Measurements from ENCODE around the gene MAP3K6.

DNA sequence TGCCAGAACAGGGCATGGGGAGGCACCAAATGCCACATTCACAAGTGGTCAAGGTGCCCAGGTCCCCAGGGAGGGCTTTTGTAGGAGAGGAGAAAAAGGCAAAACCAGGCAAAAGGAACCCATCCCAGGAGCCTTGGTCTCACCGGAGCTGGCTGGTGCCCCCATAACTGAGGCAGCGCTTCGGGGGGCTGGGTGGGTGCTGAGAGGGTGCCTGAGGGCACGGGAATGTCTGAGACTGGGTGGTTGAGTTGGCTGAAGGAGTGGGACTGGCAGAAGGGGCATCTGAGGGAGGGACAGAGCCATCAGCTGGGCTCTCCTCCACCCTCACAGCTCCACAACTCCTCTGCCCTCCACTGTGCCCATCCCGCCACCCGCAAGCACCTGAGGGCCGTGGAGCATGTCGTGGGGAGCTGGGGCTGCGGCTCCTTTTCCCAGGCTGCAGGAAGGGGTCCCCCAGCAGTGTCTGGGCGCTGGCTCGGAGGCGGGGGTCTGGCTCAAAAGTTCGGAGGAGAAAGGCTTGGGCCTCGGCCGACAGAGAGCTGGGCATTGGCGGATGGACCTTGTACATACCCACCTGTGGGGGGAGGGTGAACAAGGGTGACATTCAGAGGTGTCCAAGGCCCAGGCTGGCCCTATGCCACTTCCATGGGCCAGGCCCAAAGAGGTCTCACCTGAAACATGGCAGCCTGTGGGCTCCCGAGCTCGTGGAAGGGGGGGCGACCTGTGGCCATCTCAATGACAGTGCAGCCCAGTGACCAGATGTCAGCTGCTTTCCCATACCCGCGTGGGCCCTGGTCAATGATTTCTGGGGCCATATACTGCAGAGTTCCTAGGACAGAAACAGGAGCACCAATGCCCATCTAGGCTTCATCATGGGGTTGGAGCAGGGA is 8.5 kb downstream of the MAP3K6 start:
- TF ChIP-seq, protein P1, sequence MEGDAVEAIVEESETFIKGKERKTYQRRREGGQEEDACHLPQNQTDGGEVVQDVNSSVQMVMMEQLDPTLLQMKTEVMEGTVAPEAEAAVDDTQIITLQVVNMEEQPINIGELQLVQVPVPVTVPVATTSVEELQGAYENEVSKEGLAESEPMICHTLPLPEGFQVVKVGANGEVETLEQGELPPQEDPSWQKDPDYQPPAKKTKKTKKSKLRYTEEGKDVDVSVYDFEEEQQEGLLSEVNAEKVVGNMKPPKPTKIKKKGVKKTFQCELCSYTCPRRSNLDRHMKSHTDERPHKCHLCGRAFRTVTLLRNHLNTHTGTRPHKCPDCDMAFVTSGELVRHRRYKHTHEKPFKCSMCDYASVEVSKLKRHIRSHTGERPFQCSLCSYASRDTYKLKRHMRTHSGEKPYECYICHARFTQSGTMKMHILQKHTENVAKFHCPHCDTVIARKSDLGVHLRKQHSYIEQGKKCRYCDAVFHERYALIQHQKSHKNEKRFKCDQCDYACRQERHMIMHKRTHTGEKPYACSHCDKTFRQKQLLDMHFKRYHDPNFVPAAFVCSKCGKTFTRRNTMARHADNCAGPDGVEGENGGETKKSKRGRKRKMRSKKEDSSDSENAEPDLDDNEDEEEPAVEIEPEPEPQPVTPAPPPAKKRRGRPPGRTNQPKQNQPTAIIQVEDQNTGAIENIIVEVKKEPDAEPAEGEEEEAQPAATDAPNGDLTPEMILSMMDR (conservative IDR thresholded peaks at IDR 0.05): no peak
- TF ChIP-seq EZH2 (IDR thresholded peaks at IDR 0.05; ENCODE audit: low read depth): no peak

Measured in PC-9 (cell line).